Mesothelial cell of epicardium (in vitro differentiated cells): ENCODE measurements around the gene MAPK13. TPM values are rescaled to one million over a fixed set of nuclear protein-coding genes. Genes with fewer than 3 reads are reported as not detected.

Experiments used
- DNase-seq, 2 experiments: peaks; one replicate each; pipeline ENCODE4 v3.0.0; 2021; ENCODE audit warnings: low spot score in 2 of 2; ENCODE audit not compliant: unreplicated experiment in 2 of 2
- H3K27ac Mint-ChIP-seq: 2 replicates; pipeline ENCODE4 v1.8.0; 2021; ENCODE audit warnings: mixed read lengths
- H3K27me3 Mint-ChIP-seq: 2 replicates; pipeline ENCODE4 v1.8.0; 2021; ENCODE audit warnings: low read depth, mixed read lengths
- H3K36me3 Mint-ChIP-seq: 2 replicates; pipeline ENCODE4 v1.8.0; 2021; ENCODE audit warnings: mixed read lengths
- H3K4me1 Mint-ChIP-seq: 2 replicates; pipeline ENCODE4 v1.8.0; 2021; ENCODE audit warnings: mixed read lengths
- H3K4me3 Mint-ChIP-seq: 2 replicates; pipeline ENCODE4 v1.8.0; 2021; ENCODE audit warnings: mild to moderate bottlenecking, moderate library complexity, mixed read lengths
- H3K9me3 Mint-ChIP-seq: 2 replicates; pipeline ENCODE4 v1.8.0; 2021; ENCODE audit warnings: mixed read lengths
- total RNA-seq: library from RNA; stranded (reverse); gene quantifications from 3 replicates; pipeline ENCODE4 v1.2.1, GENCODE V29; 2021
- TF ChIP-seq, protein P1 (sequence below): fragments of 200-600 bp; sonication (generic); IDR thresholded peaks from one replicate; pipeline ENCODE4 v1.5.0; 2021; ENCODE audit warnings: antibody characterized with exemption; ENCODE audit not compliant: unreplicated experiment

The MAPK13 gene
- total RNA-seq, 1 donor from 2014 or later: 20.6 TPM

DNA sequence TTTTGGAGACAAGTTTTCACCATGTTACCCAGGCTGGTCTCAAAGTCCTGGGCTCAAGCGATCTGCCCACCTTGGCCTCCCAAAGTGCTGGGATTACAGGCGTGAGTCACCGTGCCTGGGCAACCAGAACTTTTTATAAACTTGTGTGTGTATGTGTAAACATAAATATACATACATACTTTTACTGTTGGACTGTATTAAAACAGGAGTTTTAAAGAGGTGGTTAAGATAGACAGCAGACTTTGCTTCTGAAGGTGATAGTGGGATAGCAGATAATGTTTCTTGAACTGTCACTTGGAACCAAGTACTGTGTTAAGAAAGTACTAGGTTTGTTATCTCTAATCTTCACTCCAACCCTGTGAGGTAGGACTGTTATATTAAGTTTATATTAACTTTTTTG lies 28.6 kb upstream of the MAPK13 start:
- H3K27ac Mint-ChIP-seq: no peak overlapping the region
- H3K36me3 Mint-ChIP-seq: peaks cover 22% of the 10 kb centered on the region
- H3K27me3 Mint-ChIP-seq: no peaks in the 10 kb centered on the region
- peaks cover 16% of the 10 kb centered on the region for H3K4me1 Mint-ChIP-seq
- TF ChIP-seq, protein P1, sequence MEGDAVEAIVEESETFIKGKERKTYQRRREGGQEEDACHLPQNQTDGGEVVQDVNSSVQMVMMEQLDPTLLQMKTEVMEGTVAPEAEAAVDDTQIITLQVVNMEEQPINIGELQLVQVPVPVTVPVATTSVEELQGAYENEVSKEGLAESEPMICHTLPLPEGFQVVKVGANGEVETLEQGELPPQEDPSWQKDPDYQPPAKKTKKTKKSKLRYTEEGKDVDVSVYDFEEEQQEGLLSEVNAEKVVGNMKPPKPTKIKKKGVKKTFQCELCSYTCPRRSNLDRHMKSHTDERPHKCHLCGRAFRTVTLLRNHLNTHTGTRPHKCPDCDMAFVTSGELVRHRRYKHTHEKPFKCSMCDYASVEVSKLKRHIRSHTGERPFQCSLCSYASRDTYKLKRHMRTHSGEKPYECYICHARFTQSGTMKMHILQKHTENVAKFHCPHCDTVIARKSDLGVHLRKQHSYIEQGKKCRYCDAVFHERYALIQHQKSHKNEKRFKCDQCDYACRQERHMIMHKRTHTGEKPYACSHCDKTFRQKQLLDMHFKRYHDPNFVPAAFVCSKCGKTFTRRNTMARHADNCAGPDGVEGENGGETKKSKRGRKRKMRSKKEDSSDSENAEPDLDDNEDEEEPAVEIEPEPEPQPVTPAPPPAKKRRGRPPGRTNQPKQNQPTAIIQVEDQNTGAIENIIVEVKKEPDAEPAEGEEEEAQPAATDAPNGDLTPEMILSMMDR: no peak
- no peak for DNase-seq
- H3K4me3 Mint-ChIP-seq: no peak overlapping the region
- no peaks in the 10 kb centered on the region for H3K9me3 Mint-ChIP-seq

DNA sequence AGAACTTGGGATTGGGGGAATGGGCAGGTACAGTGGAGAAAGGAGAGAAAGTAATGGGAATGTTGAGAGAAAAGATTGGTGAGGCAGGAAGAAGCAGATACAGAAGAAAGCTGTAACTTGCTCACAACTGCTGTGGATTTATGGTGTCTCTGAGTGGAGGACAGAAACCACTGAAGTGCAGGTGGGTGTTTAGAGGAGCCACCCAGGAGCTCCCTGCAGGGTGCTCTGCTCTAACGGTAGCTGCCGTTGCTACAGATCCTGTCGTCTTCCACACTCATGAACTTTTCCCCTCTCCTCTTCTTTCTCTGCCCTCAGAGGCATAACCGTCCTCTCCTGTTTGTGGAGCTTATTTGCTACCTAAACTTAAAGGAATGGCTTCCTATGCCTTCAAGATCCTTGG lies 27.5 kb upstream of the MAPK13 start:
- H3K4me3 Mint-ChIP-seq: no peak overlapping the region

GRCh38 chr6:36104836-36105235 lies 25.5 kb upstream of the MAPK13 start:
- Mint-ChIP-seq H3K27me3 (no peaks in the 10 kb centered on the region), H3K9me3 (no peaks in the 10 kb centered on the region), H3K27ac (no peak overlapping the region), H3K36me3 (peaks cover 44% of the 10 kb centered on the region), H3K4me1 (peaks cover 2% of the 10 kb centered on the region), H3K4me3 (no peak overlapping the region)
- no peak for DNase-seq
- TF ChIP-seq, protein P1: no peak

More for the DNA sequence above, 27.5 kb upstream of the MAPK13 start:
- Mint-ChIP-seq H3K27me3 (no peaks in the 10 kb centered on the region), H3K4me1 (peaks cover 14% of the 10 kb centered on the region), H3K9me3 (no peaks in the 10 kb centered on the region), H3K27ac (no peak overlapping the region), H3K36me3 (peaks cover 29% of the 10 kb centered on the region)
- TF ChIP-seq, protein P1: no peak
- no peak for DNase-seq

DNA sequence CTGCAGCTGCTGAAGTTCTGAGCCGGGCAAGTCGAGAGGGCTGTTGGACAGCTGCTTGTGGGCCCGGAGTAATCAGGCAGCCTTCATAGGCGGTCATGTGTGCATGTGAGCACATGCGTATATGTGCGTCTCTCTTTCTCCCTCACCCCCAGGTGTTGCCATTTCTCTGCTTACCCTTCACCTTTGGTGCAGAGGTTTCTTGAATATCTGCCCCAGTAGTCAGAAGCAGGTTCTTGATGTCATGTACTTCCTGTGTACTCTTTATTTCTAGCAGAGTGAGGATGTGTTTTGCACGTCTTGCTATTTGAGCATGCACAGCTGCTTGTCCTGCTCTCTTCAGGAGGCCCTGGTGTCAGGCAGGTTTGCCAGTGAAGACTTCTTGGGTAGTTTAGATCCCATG lies 21.2 kb upstream of the MAPK13 start:
- Mint-ChIP-seq H3K36me3 (peaks cover 43% of the 10 kb centered on the region), H3K27ac (no peak overlapping the region), H3K27me3 (no peaks in the 10 kb centered on the region), H3K9me3 (no peaks in the 10 kb centered on the region), H3K4me3 (no peak overlapping the region), H3K4me1 (no peaks in the 10 kb centered on the region)
- DNase-seq: no peak
- TF ChIP-seq, protein P1: no peak

- TF ChIP-seq, protein P1: no peak
- no peak overlapping the region for H3K4me3 Mint-ChIP-seq
- no peak for DNase-seq
- no peaks in the 10 kb centered on the region for H3K9me3 Mint-ChIP-seq
- no peaks in the 10 kb centered on the region for H3K27me3 Mint-ChIP-seq
- peaks cover 41% of the 10 kb centered on the region for H3K36me3 Mint-ChIP-seq
- no peak overlapping the region for H3K27ac Mint-ChIP-seq
- no peaks in the 10 kb centered on the region for H3K4me1 Mint-ChIP-seq
These were observed 20.3 kb upstream of the MAPK13 start for GRCh38 chr6:36110050-36110449.

GRCh38 chr6:36110863-36111262 lies 19.4 kb upstream of the MAPK13 start:
- no peaks in the 10 kb centered on the region for H3K9me3 Mint-ChIP-seq
- no peak overlapping the region for H3K4me3 Mint-ChIP-seq
- no peak for DNase-seq
- TF ChIP-seq, protein P1: no peak
- no peaks in the 10 kb centered on the region for H3K4me1 Mint-ChIP-seq
- no peaks in the 10 kb centered on the region for H3K27me3 Mint-ChIP-seq
- no peak overlapping the region for H3K27ac Mint-ChIP-seq
- H3K36me3 Mint-ChIP-seq: peaks cover 41% of the 10 kb centered on the region
